Liver (tissue), 9 donors: Measurements from ENCODE around the gene LAMC2. TPM values are rescaled to one million over a fixed set of nuclear protein-coding genes. Genes with fewer than 3 reads are reported as not detected.

Experiments
- DNase-seq: peaks from one replicate; pipeline ENCODE4 v3.0.0-alpha.2; 2017; ENCODE audit warnings: low spot score
- H3K27ac ChIP-seq, 2 donors: one replicate each; pipeline ENCODE4 v1.7.0; 2013; ENCODE audit warnings: inconsistent platforms in 2 of 2, low read length in 2 of 2, control low read depth in 1 of 2, low read depth in 1 of 2, mild to moderate bottlenecking in 1 of 2
- H3K27me3 ChIP-seq, 4 donors: one replicate each; pipeline versions ENCODE4 v1.6.1 to v1.7.0; 2013; ENCODE audit warnings: low read length in 3 of 4, inconsistent platforms in 1 of 4, mild to moderate bottlenecking in 1 of 4, moderate library complexity in 1 of 4; ENCODE audit not compliant: control insufficient read depth in 4 of 4, insufficient read depth in 4 of 4
- H3K36me3 ChIP-seq, 4 donors: one replicate each; pipeline versions ENCODE4 v1.6.1 to v1.7.0; 2013; ENCODE audit warnings: low read length in 3 of 4, mild to moderate bottlenecking in 3 of 4, low read depth in 1 of 4, moderate library complexity in 1 of 4; ENCODE audit not compliant: control insufficient read depth in 4 of 4, insufficient read depth in 3 of 4
- H3K4me1 ChIP-seq, 4 donors: one replicate each; pipeline versions ENCODE4 v1.6.1 to v1.7.0; 2013; ENCODE audit warnings: low read length in 3 of 4, mild to moderate bottlenecking in 3 of 4, moderate library complexity in 1 of 4; ENCODE audit not compliant: control insufficient read depth in 4 of 4, insufficient read depth in 4 of 4
- H3K4me3 ChIP-seq, 3 donors: one replicate each; pipeline versions ENCODE4 v1.6.1 to v1.7.0; 2013; ENCODE audit warnings: low read length in 3 of 3, control low read depth in 1 of 3, low read depth in 1 of 3, mild to moderate bottlenecking in 1 of 3
- H3K9ac ChIP-seq, 2 donors: one replicate each; pipeline ENCODE4 v1.7.0; 2013; ENCODE audit warnings: low read length in 2 of 2, mild to moderate bottlenecking in 2 of 2, moderate library complexity in 2 of 2, control low read depth in 1 of 2, low read depth in 1 of 2
- H3K9me3 ChIP-seq, 4 donors: one replicate each; pipeline versions ENCODE4 v1.6.1 to v1.7.0; 2013; ENCODE audit warnings: low read length in 3 of 4; ENCODE audit not compliant: control insufficient read depth in 4 of 4
- ATF3 ChIP-seq: IDR thresholded peaks from 2 replicates; pipeline ENCODE4 v1.6.1; 2016; ENCODE audit warnings: antibody characterized with exemption
- CTCF ChIP-seq: fragments of 150-350 bp; IDR thresholded peaks from 2 replicates; pipeline ENCODE4 v1.5.1; 2017; ENCODE audit warnings: improper control_type of control experiment, low read depth, low read length; ENCODE audit not compliant: missing input control
- EGR1 ChIP-seq, 2 donors: IDR thresholded peaks; 2 replicates each; pipeline ENCODE4 v1.6.1; 2016 to 2018; ENCODE audit warnings: antibody characterized with exemption in 2 of 2, low read depth in 2 of 2
- FOXA1 ChIP-seq: IDR thresholded peaks from 2 replicates; pipeline ENCODE4 v1.6.1; 2016; ENCODE audit warnings: antibody characterized with exemption
- GABPA ChIP-seq, 2 donors: IDR thresholded peaks in 1 of 2; conservative IDR thresholded peaks in 1 of 2; 2 replicates each; pipeline ENCODE4 v1.6.1; 2016; ENCODE audit warnings: antibody characterized with exemption in 2 of 2, mild to moderate bottlenecking in 1 of 2, moderate library complexity in 1 of 2
- HNF4A ChIP-seq, 2 donors: conservative IDR thresholded peaks; 2 replicates each; pipeline ENCODE4 v1.6.1; 2016; ENCODE audit warnings: antibody characterized with exemption in 2 of 2, mild to moderate bottlenecking in 2 of 2
- HNF4G ChIP-seq: IDR thresholded peaks from 2 replicates; pipeline ENCODE4 v1.6.1; 2016; ENCODE audit warnings: antibody characterized with exemption
- JUND ChIP-seq, 2 donors: IDR thresholded peaks; 2 replicates each; pipeline ENCODE4 v1.6.1; 2016; ENCODE audit warnings: antibody characterized with exemption in 2 of 2
- NR2F2 ChIP-seq: IDR thresholded peaks from 2 replicates; pipeline ENCODE4 v1.6.1; 2016; ENCODE audit warnings: antibody characterized with exemption
- RAD21 ChIP-seq, 2 donors: IDR thresholded peaks; 2 replicates each; pipeline ENCODE4 v1.6.1; 2016; ENCODE audit warnings: antibody characterized with exemption in 2 of 2, mild to moderate bottlenecking in 2 of 2
- REST ChIP-seq: IDR thresholded peaks from 2 replicates; pipeline ENCODE4 v1.6.1; 2016; ENCODE audit warnings: antibody characterized with exemption, mild to moderate bottlenecking
- SP1 ChIP-seq: IDR thresholded peaks from 2 replicates; pipeline ENCODE4 v1.6.1; 2018; ENCODE audit warnings: antibody characterized with exemption, mild to moderate bottlenecking
- TAF1 ChIP-seq: conservative IDR thresholded peaks from 2 replicates; pipeline ENCODE4 v1.6.1; 2016; ENCODE audit warnings: antibody characterized with exemption, mild to moderate bottlenecking
- YY1 ChIP-seq: IDR thresholded peaks from 2 replicates; pipeline ENCODE4 v1.6.1; 2016; ENCODE audit warnings: antibody characterized with exemption, mild to moderate bottlenecking
- ZBTB33 ChIP-seq: IDR thresholded peaks from 2 replicates; pipeline ENCODE4 v1.6.1; 2016; ENCODE audit warnings: antibody characterized with exemption
- WGBS: extraction: QIAGEN DNeasy Blood & Tissue Kit; methylation state at CpG from one replicate; pipeline ENCODE4 v1.1.7; 2013; 5-methylcytosine and 5-hydroxymethylcytosine counted together
- polyA plus RNA-seq, 2 donors: library from polyadenylated mRNA; stranded (reverse) in 1 of 2; unstranded in 1 of 2; fragments of 200-250 nt in 1 of 2; fragments of >200 nt in 1 of 2; fragmentation: Nextera tagmentation in 1 of 2; extraction: Ambion mirVana in 1 of 2; gene quantifications; one replicate each; pipeline versions ENCODE4 v1.2.1 to v1.2.3, GENCODE V29; 2013 to 2015
- total RNA-seq, 2 donors: library from RNA; depleted of rRNA; stranded (reverse); fragments of >200 nt; gene quantifications; one replicate each; pipeline ENCODE4 v1.2.3, GENCODE V29; 2014
- donor health status: healthy.
- donor health status: healthy.
- donor health status: healthy.
- donor health status: healthy.
- donor health status: healthy.

The LAMC2 gene
- total and polyA plus RNA-seq, 4 donors, result 0.05 to 0.42 (median 0.16) TPM

GRCh38 chr1:183244466-183244865 is 58.4 kb downstream of the LAMC2 start:
- DNase-seq, result no peak
- H3K27me3 ChIP-seq, result no peaks in the 10 kb centered on the region
- H3K9me3 ChIP-seq, result no peaks in the 10 kb centered on the region
- no peak overlapping the region for H3K9ac ChIP-seq
- no peak overlapping the region for H3K4me3 ChIP-seq
- 86% methylated on average over 1 of the region's 1 CpG for WGBS
- no peaks in the 10 kb centered on the region for H3K4me1 ChIP-seq
- TF ChIP-seq NR2F2, result peak; percentile 21
- no peak for TF ChIP-seq EGR1 (IDR thresholded peaks at IDR 0.05; ENCODE audit: low read depth in 2 of 2)
- no peak overlapping the region for H3K27ac ChIP-seq
- no peaks in the 10 kb centered on the region for H3K36me3 ChIP-seq

DNA sequence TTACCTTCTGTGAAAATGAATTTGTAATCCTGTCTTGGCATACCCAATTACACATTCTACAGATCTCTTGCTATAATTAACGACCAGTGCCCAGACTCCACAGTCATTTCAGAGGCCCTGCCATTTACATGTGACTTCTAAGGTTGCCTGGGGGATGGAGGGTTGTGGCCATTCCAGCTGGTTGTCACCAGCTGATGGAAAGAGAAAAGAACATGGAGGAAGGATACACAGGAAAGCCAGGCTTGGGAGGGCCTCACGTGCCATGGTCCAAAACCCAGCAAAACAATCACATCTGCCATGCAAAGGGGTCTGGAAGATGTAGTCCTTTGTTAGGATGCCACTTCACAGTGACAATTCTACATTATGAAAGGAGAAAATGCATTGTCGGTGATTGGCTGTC is 59.3 kb downstream of the LAMC2 start:
- 83% methylated on average over 3 of the region's 3 CpGs for WGBS
- Histone ChIP-seq H3K9ac (no peak overlapping the region), H3K9me3 (no peaks in the 10 kb centered on the region), H3K27ac (no peak overlapping the region), H3K27me3 (no peaks in the 10 kb centered on the region), H3K4me3 (no peak overlapping the region), H3K36me3 (no peaks in the 10 kb centered on the region), H3K4me1 (no peaks in the 10 kb centered on the region)
- TF ChIP-seq TAF1, result no peak
- TF ChIP-seq RAD21 (IDR thresholded peaks at IDR 0.05), result no peak
- TF ChIP-seq HNF4G, result no peak
- no peak for TF ChIP-seq SP1
- TF ChIP-seq EGR1 (IDR thresholded peaks at IDR 0.05; ENCODE audit: low read depth in 2 of 2), result no peak
- no peak for TF ChIP-seq JUND (IDR thresholded peaks at IDR 0.05)
- TF ChIP-seq REST, result no peak
- no peak for TF ChIP-seq GABPA (IDR thresholded peaks at IDR 0.05 in 1 of 2, conservative IDR thresholded peaks at IDR 0.05 in 1 of 2)
- no peak for TF ChIP-seq HNF4A (conservative IDR thresholded peaks at IDR 0.05)
- no peak for TF ChIP-seq CTCF
- TF ChIP-seq YY1, result no peak
- TF ChIP-seq ATF3, result no peak
- no peak for TF ChIP-seq FOXA1
- TF ChIP-seq ZBTB33, result no peak
- DNase-seq, result no peak
